WTC11 (cell line): Measurements from ENCODE around the gene CRYBA2. TPM values are rescaled to one million over a fixed set of nuclear protein-coding genes. Genes with fewer than 3 reads are reported as not detected.

Experiments
- ATAC-seq: fragments of 200-7000 bp; cut with Tn5 transposase; 2 replicates; pipeline ENCODE4 v1.10.0; 2021; ENCODE audit warnings: mild to moderate bottlenecking, moderate library complexity
- CTCF ChIA-PET: fragments of 300-600 bp; sonication (Branson Sonifier 250); formaldehyde crosslinking; loops from one replicate; lab custom pipeline; 2021; ENCODE audit warnings: antibody characterized with exemption; lab: Charles Lee
- POLR2A ChIA-PET: fragments of 350-600 bp; sonication (Branson Sonifier 250); formaldehyde crosslinking; loops from one replicate; lab custom pipeline; 2021; ENCODE audit warnings: antibody characterized with exemption; lab: Charles Lee
- DNase-seq: peaks from one replicate; pipeline ENCODE4 v3.0.0; 2021; ENCODE audit warnings: low spot score
- H3K27ac Mint-ChIP-seq: 2 replicates; pipeline ENCODE4 v1.8.0; 2021; ENCODE audit warnings: mixed read lengths
- H3K27me3 Mint-ChIP-seq: 2 replicates; pipeline ENCODE4 v1.8.0; 2021; ENCODE audit warnings: low read depth, mild to moderate bottlenecking, moderate library complexity, mixed read lengths
- H3K36me3 Mint-ChIP-seq: 2 replicates; pipeline ENCODE4 v1.8.0; 2021; ENCODE audit warnings: mixed read lengths
- H3K4me1 Mint-ChIP-seq: 2 replicates; pipeline ENCODE4 v1.8.0; 2022; ENCODE audit warnings: mixed read lengths
- H3K4me3 Mint-ChIP-seq: 2 replicates; pipeline ENCODE4 v1.8.0; 2021; ENCODE audit warnings: mild to moderate bottlenecking, moderate library complexity, mixed read lengths
- H3K9me3 Mint-ChIP-seq: 2 replicates; pipeline ENCODE4 v1.8.0; 2021; ENCODE audit warnings: mixed read lengths
- CBFB ChIP-seq: sonication (generic); formaldehyde crosslinking; IDR thresholded peaks from 2 replicates; pipeline ENCODE4 v1.8.1; 2022; ENCODE audit warnings: mild to moderate bottlenecking, low read depth, missing genetic modification reagents
- ELF4 ChIP-seq: sonication (generic); formaldehyde crosslinking; IDR thresholded peaks from 2 replicates; pipeline ENCODE4 v1.8.1; 2022; ENCODE audit warnings: low read depth, mild to moderate bottlenecking, moderate library complexity, missing genetic modification reagents
- HMGA2 ChIP-seq: fragments of 250-450 bp; sonication (Bioruptor Pico); IDR thresholded peaks from 2 replicates; pipeline ENCODE4 v1.4.0; 2021; ENCODE audit warnings: mild to moderate bottlenecking, moderate library complexity
- NFYB ChIP-seq: sonication (generic); formaldehyde crosslinking; conservative IDR thresholded peaks from 2 replicates; pipeline ENCODE4 v1.8.0; 2022; ENCODE audit warnings: low read depth, missing genetic modification reagents
- NR2C2 ChIP-seq: sonication (generic); formaldehyde crosslinking; IDR thresholded peaks from 2 replicates; pipeline ENCODE4 v1.8.0; 2022; ENCODE audit warnings: mild to moderate bottlenecking, missing genetic modification reagents
- NR3C1 ChIP-seq: sonication (generic); formaldehyde crosslinking; conservative IDR thresholded peaks from 2 replicates; pipeline ENCODE4 v1.8.1; 2023; ENCODE audit warnings: low read depth, mild to moderate bottlenecking, missing genetic modification reagents
- OVOL2 ChIP-seq: fragments of 250-450 bp; sonication (Bioruptor Pico); IDR thresholded peaks from 2 replicates; pipeline ENCODE4 v1.9.0; 2021; ENCODE audit warnings: mild to moderate bottlenecking, borderline replicate concordance
- TEAD4 ChIP-seq: sonication (generic); formaldehyde crosslinking; IDR thresholded peaks from 2 replicates; pipeline ENCODE4 v1.8.0; 2022; ENCODE audit warnings: mild to moderate bottlenecking, missing genetic modification reagents
- ZNF138 ChIP-seq: sonication (generic); formaldehyde crosslinking; conservative IDR thresholded peaks from 2 replicates; pipeline ENCODE4 v1.8.1; 2022; ENCODE audit warnings: mild to moderate bottlenecking, moderate library complexity, missing genetic modification reagents
- ZNF263 ChIP-seq: sonication (generic); formaldehyde crosslinking; IDR thresholded peaks from 2 replicates; pipeline ENCODE4 v1.8.1; 2022; ENCODE audit warnings: low read depth, mild to moderate bottlenecking, moderate library complexity, missing genetic modification reagents
- total RNA-seq: library from RNA; stranded (reverse); gene quantifications from 3 replicates; pipeline ENCODE4 v1.2.3, GENCODE V29; 2021
- TF ChIP-seq, protein P1 (sequence below): fragments of 250-450 bp; sonication (Bioruptor Pico); IDR thresholded peaks from 2 replicates; pipeline ENCODE4 v1.9.0; 2021; ENCODE audit warnings: mild to moderate bottlenecking, borderline replicate concordance
- TF ChIP-seq, protein P2 (sequence below): fragments of 250-450 bp; sonication (Bioruptor Pico); IDR thresholded peaks from 2 replicates; pipeline ENCODE4 v1.9.0; 2021; ENCODE audit warnings: mild to moderate bottlenecking
- TF ChIP-seq, protein P3 (sequence below): sonication (generic); formaldehyde crosslinking; IDR thresholded peaks from 2 replicates; pipeline ENCODE4 v1.8.0; 2022; ENCODE audit warnings: mild to moderate bottlenecking, missing genetic modification reagents
- TF ChIP-seq, protein P4 (sequence below): sonication (generic); formaldehyde crosslinking; IDR thresholded peaks from 2 replicates; pipeline ENCODE4 v1.8.0; 2023; ENCODE audit warnings: missing genetic modification reagents, mild to moderate bottlenecking, borderline replicate concordance
- TF ChIP-seq, protein P5 (sequence below): sonication (generic); formaldehyde crosslinking; IDR thresholded peaks from 2 replicates; pipeline ENCODE4 v1.8.1; 2022; ENCODE audit warnings: low read depth, mild to moderate bottlenecking, moderate library complexity, missing genetic modification reagents, borderline replicate concordance

Gene CRYBA2
- total RNA-seq, 1 experiment from 2014 or later, result not detected

DNA sequence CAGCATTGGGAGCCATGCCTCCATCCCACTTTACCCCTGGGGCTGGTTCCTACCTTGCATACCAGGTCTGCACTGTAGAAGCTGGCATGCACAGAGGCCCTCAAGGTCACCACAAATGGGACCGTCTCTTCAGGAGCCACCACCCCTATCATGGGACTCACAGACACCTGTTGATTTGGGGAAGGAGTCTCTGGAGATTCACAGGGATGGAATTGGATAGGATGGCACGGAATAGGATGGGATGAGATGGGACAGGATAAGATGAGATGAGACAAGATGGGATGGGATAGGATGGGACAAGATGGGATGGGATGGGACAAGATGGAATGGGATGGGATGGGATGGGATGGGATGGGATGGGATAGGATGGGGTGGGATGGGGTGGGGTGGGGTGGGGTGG is 16.1 kb upstream of the CRYBA2 start (continued):
- TF ChIP-seq, protein P1, sequence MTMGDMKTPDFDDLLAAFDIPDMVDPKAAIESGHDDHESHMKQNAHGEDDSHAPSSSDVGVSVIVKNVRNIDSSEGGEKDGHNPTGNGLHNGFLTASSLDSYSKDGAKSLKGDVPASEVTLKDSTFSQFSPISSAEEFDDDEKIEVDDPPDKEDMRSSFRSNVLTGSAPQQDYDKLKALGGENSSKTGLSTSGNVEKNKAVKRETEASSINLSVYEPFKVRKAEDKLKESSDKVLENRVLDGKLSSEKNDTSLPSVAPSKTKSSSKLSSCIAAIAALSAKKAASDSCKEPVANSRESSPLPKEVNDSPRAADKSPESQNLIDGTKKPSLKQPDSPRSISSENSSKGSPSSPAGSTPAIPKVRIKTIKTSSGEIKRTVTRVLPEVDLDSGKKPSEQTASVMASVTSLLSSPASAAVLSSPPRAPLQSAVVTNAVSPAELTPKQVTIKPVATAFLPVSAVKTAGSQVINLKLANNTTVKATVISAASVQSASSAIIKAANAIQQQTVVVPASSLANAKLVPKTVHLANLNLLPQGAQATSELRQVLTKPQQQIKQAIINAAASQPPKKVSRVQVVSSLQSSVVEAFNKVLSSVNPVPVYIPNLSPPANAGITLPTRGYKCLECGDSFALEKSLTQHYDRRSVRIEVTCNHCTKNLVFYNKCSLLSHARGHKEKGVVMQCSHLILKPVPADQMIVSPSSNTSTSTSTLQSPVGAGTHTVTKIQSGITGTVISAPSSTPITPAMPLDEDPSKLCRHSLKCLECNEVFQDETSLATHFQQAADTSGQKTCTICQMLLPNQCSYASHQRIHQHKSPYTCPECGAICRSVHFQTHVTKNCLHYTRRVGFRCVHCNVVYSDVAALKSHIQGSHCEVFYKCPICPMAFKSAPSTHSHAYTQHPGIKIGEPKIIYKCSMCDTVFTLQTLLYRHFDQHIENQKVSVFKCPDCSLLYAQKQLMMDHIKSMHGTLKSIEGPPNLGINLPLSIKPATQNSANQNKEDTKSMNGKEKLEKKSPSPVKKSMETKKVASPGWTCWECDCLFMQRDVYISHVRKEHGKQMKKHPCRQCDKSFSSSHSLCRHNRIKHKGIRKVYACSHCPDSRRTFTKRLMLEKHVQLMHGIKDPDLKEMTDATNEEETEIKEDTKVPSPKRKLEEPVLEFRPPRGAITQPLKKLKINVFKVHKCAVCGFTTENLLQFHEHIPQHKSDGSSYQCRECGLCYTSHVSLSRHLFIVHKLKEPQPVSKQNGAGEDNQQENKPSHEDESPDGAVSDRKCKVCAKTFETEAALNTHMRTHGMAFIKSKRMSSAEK, result no peak
- TF ChIP-seq, protein P2, sequence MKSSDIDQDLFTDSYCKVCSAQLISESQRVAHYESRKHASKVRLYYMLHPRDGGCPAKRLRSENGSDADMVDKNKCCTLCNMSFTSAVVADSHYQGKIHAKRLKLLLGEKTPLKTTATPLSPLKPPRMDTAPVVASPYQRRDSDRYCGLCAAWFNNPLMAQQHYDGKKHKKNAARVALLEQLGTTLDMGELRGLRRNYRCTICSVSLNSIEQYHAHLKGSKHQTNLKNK (CRISPR knock-in tag), result no peak

DNA sequence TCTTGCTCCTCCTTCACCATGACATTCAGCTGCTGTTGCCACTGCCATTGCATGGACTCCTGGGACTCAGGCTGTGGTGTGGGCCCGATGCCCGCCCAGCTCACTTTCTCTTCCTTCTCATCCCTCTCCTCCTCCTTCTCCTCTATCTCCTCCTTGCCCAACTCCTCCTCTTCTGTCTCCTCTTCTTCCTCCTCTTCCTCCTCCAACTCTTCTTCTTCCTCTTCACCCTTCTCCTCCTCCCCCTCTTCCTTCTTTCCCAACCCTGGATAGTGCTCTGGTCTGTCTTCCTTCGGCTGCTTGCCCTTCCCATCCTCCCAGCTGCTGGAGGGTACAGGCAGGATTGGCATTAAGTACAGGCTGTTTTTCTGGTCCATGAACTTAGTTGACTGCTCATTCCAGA is 10.8 kb upstream of the CRYBA2 start:
- Mint-ChIP-seq H3K4me1 (peaks cover 18% of the 10 kb centered on the region), H3K4me3 (no peak overlapping the region), H3K27ac (no peak overlapping the region), H3K27me3 (peaks cover 98% of the 10 kb centered on the region), H3K36me3 (no peaks in the 10 kb centered on the region), H3K9me3 (no peaks in the 10 kb centered on the region)
- ChIA-PET CTCF (interaction anchor here (0.7 to 5.5 kb wide), 14 partner anchors 10 to 291 kb away, joined by 3 to 112 read pairs (median 8); partner anchors contain the start of genes CRYBA2 and IHH), POLR2A (interaction anchor here (0.8 kb wide), 1 partner anchor 57 kb away, joined by 3 read pairs; no protein-coding TSS in a partner anchor)
- TF ChIP-seq, protein P3, sequence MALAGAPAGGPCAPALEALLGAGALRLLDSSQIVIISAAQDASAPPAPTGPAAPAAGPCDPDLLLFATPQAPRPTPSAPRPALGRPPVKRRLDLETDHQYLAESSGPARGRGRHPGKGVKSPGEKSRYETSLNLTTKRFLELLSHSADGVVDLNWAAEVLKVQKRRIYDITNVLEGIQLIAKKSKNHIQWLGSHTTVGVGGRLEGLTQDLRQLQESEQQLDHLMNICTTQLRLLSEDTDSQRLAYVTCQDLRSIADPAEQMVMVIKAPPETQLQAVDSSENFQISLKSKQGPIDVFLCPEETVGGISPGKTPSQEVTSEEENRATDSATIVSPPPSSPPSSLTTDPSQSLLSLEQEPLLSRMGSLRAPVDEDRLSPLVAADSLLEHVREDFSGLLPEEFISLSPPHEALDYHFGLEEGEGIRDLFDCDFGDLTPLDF, result no peak
- TF ChIP-seq, protein P4, sequence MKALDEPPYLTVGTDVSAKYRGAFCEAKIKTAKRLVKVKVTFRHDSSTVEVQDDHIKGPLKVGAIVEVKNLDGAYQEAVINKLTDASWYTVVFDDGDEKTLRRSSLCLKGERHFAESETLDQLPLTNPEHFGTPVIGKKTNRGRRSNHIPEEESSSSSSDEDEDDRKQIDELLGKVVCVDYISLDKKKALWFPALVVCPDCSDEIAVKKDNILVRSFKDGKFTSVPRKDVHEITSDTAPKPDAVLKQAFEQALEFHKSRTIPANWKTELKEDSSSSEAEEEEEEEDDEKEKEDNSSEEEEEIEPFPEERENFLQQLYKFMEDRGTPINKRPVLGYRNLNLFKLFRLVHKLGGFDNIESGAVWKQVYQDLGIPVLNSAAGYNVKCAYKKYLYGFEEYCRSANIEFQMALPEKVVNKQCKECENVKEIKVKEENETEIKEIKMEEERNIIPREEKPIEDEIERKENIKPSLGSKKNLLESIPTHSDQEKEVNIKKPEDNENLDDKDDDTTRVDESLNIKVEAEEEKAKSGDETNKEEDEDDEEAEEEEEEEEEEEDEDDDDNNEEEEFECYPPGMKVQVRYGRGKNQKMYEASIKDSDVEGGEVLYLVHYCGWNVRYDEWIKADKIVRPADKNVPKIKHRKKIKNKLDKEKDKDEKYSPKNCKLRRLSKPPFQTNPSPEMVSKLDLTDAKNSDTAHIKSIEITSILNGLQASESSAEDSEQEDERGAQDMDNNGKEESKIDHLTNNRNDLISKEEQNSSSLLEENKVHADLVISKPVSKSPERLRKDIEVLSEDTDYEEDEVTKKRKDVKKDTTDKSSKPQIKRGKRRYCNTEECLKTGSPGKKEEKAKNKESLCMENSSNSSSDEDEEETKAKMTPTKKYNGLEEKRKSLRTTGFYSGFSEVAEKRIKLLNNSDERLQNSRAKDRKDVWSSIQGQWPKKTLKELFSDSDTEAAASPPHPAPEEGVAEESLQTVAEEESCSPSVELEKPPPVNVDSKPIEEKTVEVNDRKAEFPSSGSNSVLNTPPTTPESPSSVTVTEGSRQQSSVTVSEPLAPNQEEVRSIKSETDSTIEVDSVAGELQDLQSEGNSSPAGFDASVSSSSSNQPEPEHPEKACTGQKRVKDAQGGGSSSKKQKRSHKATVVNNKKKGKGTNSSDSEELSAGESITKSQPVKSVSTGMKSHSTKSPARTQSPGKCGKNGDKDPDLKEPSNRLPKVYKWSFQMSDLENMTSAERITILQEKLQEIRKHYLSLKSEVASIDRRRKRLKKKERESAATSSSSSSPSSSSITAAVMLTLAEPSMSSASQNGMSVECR (CRISPR knock-in tag), result no peak
- TF ChIP-seq, protein P2 (CRISPR knock-in tag), result no peak
- TF ChIP-seq ELF4 (CRISPR knock-in tag), result no peak
- TF ChIP-seq, protein P5, sequence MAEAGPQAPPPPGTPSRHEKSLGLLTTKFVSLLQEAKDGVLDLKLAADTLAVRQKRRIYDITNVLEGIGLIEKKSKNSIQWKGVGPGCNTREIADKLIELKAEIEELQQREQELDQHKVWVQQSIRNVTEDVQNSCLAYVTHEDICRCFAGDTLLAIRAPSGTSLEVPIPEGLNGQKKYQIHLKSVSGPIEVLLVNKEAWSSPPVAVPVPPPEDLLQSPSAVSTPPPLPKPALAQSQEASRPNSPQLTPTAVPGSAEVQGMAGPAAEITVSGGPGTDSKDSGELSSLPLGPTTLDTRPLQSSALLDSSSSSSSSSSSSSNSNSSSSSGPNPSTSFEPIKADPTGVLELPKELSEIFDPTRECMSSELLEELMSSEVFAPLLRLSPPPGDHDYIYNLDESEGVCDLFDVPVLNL, result no peak
- ATAC-seq (no peak), DNase-seq (no peak)

DNA sequence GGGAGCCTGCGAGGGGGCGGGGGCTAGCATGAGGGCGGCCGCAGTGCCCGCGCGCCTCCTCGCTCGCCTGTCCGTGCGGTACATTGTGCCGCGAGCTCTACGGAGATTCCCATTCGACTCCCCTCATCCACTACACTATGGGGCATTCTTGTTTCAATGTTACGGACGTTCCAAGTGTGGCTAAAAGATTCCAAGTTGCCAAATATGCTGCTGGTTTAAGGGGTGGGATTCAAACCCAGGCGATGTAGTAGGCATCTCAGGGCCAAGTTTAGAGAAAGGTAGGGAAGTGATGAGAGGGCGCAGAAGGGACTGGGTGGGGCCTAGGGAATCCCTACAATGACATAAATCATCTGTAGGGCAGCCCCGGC is 10.0 kb upstream of the CRYBA2 start:
- ChIA-PET POLR2A (interaction anchor here (0.8 to 1.2 kb wide), 2 partner anchors 23 to 58 kb away, joined by 3 to 5 read pairs; no protein-coding TSS in a partner anchor), CTCF (interaction anchor here (0.6 to 5.5 kb wide), 33 partner anchors 8 to 527 kb away, joined by 3 to 112 read pairs (median 7); partner anchors contain the start of genes CNPPD1, CRYBA2, FEV and IHH)
- H3K36me3 Mint-ChIP-seq, result no peaks in the 10 kb centered on the region
- H3K4me1 Mint-ChIP-seq, result peaks cover 22% of the 10 kb centered on the region
- H3K27me3 Mint-ChIP-seq, result peaks cover 100% of the 10 kb centered on the region
- no peak overlapping the region for H3K27ac Mint-ChIP-seq
- DNase-seq (no peak), ATAC-seq (no peak)
- H3K9me3 Mint-ChIP-seq, result no peaks in the 10 kb centered on the region
- peak overlapping the region; percentile 83 for H3K4me3 Mint-ChIP-seq
- TF ChIP-seq HMGA2 (CRISPR knock-in tag), result no peak
- no peak for TF ChIP-seq NR2C2 (CRISPR knock-in tag)
- TF ChIP-seq ZNF263 (CRISPR knock-in tag), result no peak
- TF ChIP-seq CBFB (CRISPR knock-in tag), result no peak
- no peak for TF ChIP-seq OVOL2 (CRISPR knock-in tag)
- TF ChIP-seq NFYB, result no peak
- no peak for TF ChIP-seq ZNF138
- no peak for TF ChIP-seq TEAD4 (CRISPR knock-in tag)
- no peak for TF ChIP-seq NR3C1 (CRISPR knock-in tag)
- TF ChIP-seq, protein P4 (CRISPR knock-in tag), result no peak
